ENCODE data around the gene KSR2.
"Not testable (repeated sequence)": the region's sequence is repeated elsewhere in the genome, so short reads cannot be mapped to it uniquely, and the experiment has no call there.

KSR2 gene

GRCh38 chr12:117857632-117858612 is 110.9 kb downstream of the KSR2 start:
- peak; percentile 41 for DNase-seq (ENCODE audit: low spot score)
- ChIA-PET CTCF (interaction anchor here (0.6 to 1.6 kb wide), 4 partner anchors 8 to 811 kb away, joined by 3 to 4 read pairs (median 3); no protein-coding TSS in a partner anchor), POLR2A (ENCODE audit: low non-redundant PET) (no interaction called here)
- peak; percentile 61 for TF ChIP-seq CTCF (conservative IDR thresholded peaks at IDR 0.05; ENCODE audit: low read depth)
- no peak overlapping the region for H3K27ac ChIP-seq

GRCh38 chr12:117857139-117857538 is 111.7 kb downstream of the KSR2 start:
- DNase-seq (ENCODE audit: low spot score): peak; percentile 60
- POLR2A ChIA-PET (ENCODE audit: low non-redundant PET); H3K27ac ChIP-seq: not testable (repeated sequence)
- CTCF ChIA-PET: interaction anchor here (0.6 to 1.6 kb wide), 3 partner anchors 8 to 161 kb away, joined by 3 to 4 read pairs (median 3); no protein-coding TSS in a partner anchor

GRCh38 chr12:117855165-117855564 is 113.6 kb downstream of the KSR2 start:
- DNase-seq (ENCODE audit: low spot score): no peak
- H3K27ac ChIP-seq: no peak overlapping the region
- TF ChIP-seq CTCF (conservative IDR thresholded peaks at IDR 0.05; ENCODE audit: low read depth): no peak
- POLR2A ChIA-PET (ENCODE audit: low non-redundant PET): no interaction called here
- CTCF ChIA-PET: interaction anchor here (0.6 to 1.2 kb wide), 9 partner anchors 18 to 1969 kb away, joined by 3 to 10 read pairs (median 4); no protein-coding TSS in a partner anchor

- H3K27ac ChIP-seq: peak overlapping the region; percentile 43
- POLR2A ChIA-PET (ENCODE audit: low non-redundant PET): no interaction called here
- DNase-seq (ENCODE audit: low spot score): peak; percentile 48
- CTCF ChIA-PET: interaction anchor here (0.6 to 1.2 kb wide), 9 partner anchors 17 to 1970 kb away, joined by 3 to 10 read pairs (median 5); no protein-coding TSS in a partner anchor
- TF ChIP-seq CTCF (conservative IDR thresholded peaks at IDR 0.05; ENCODE audit: low read depth): peak; percentile 74
Observed at GRCh38 chr12:117854339-117855012, 114.3 kb downstream of the KSR2 start.

- peak; percentile 79 for DNase-seq (ENCODE audit: low spot score)
- ChIA-PET POLR2A (ENCODE audit: low non-redundant PET) (no interaction called here), CTCF (interaction anchor here (1.2 kb wide), 1 partner anchor 16 kb away, joined by 5 read pairs; no protein-coding TSS in a partner anchor)
- H3K27ac ChIP-seq: peak overlapping the region; percentile 43
- TF ChIP-seq CTCF (conservative IDR thresholded peaks at IDR 0.05; ENCODE audit: low read depth): no peak
Observed at GRCh38 chr12:117853600-117853999, 115.2 kb downstream of the KSR2 start.

GRCh38 chr12:117850048-117850447 is 118.7 kb downstream of the KSR2 start:
- peak; percentile 85 for TF ChIP-seq CTCF (conservative IDR thresholded peaks at IDR 0.05; ENCODE audit: low read depth)
- H3K27ac ChIP-seq: no peak overlapping the region
- peak; percentile 62 for DNase-seq (ENCODE audit: low spot score)
- CTCF ChIA-PET: interaction anchor here (0.6 to 2.0 kb wide), 15 partner anchors 8 to 650 kb away, joined by 3 to 11 read pairs (median 4); no protein-coding TSS in a partner anchor
- POLR2A ChIA-PET (ENCODE audit: low non-redundant PET): no interaction called here

Measured in RWPE1 (cell line).